ENCODE results near the gene ARPC4. TPM values are rescaled to one million over a fixed set of nuclear protein-coding genes. Genes with fewer than 3 reads are reported as not detected.

Gene ARPC4
- total and polyA plus RNA-seq, 2 experiments from 2014 or later: 149 to 182 TPM

- 96% methylated on average over 14 of the region's 17 CpGs for WGBS (ENCODE audit: low lambda C conversion rate, missing lambda C conversion rate)
- Histone ChIP-seq H4K20me1 (ENCODE audit: insufficient read depth, poor library complexity, severe bottlenecking) (no peaks in the 10 kb centered on the region), H3K27ac (no peak overlapping the region), H3K4me2 (no peak overlapping the region), H3K9me3 (ENCODE audit: low read depth) (no peaks in the 10 kb centered on the region), H2AFZ (no peak overlapping the region), H3K36me3 (replicated peaks; ENCODE audit: insufficient read depth, low read depth) (no peaks in the 10 kb centered on the region), H3K9me2 (replicated peaks; ENCODE audit: insufficient read depth) (no peaks in the 10 kb centered on the region), H3K4me3 (no peak overlapping the region), H3K27me3 (no peaks in the 10 kb centered on the region), H3K4me1 (ENCODE audit: insufficient read depth) (no peaks in the 10 kb centered on the region), H3K79me2 (no peaks in the 10 kb centered on the region)
- TF ChIP-seq EZH2phosphoT487 (IDR thresholded peaks at IDR 0.05; ENCODE audit: low read depth, severe bottlenecking, unreplicated experiment): no peak
- TF ChIP-seq EZH2 (IDR thresholded peaks at IDR 0.05; ENCODE audit: borderline replicate concordance): no peak
- TF ChIP-seq CTCF (IDR thresholded peaks at IDR 0.05; ENCODE audit: poor library complexity): no peak
- DNase-seq (ENCODE audit: low spot score): no peak
Measured at GRCh38 chr3:9828801-9829755, 36.2 kb downstream of the ARPC4 start.

- 98% methylated on average over 3 of the region's 3 CpGs for WGBS (ENCODE audit: low lambda C conversion rate, missing lambda C conversion rate)
- H3K27ac ChIP-seq: no peak overlapping the region
- no peaks in the 10 kb centered on the region for H3K27me3 ChIP-seq
- DNase-seq (ENCODE audit: low spot score): no peak
- no peaks in the 10 kb centered on the region for H3K4me1 ChIP-seq (ENCODE audit: insufficient read depth)
- no peaks in the 10 kb centered on the region for H3K36me3 ChIP-seq (replicated peaks; ENCODE audit: insufficient read depth, low read depth)
- no peaks in the 10 kb centered on the region for H4K20me1 ChIP-seq (ENCODE audit: insufficient read depth, poor library complexity, severe bottlenecking)
- no peak overlapping the region for H3K4me3 ChIP-seq
- no peaks in the 10 kb centered on the region for H3K9me2 ChIP-seq (replicated peaks; ENCODE audit: insufficient read depth)
- H3K9me3 ChIP-seq (ENCODE audit: low read depth): no peaks in the 10 kb centered on the region
- H3K79me2 ChIP-seq: no peaks in the 10 kb centered on the region
- no peak overlapping the region for H2AFZ ChIP-seq
- TF ChIP-seq EZH2 (IDR thresholded peaks at IDR 0.05; ENCODE audit: borderline replicate concordance): no peak
- no peak for TF ChIP-seq CTCF (IDR thresholded peaks at IDR 0.05; ENCODE audit: poor library complexity)
- no peak for TF ChIP-seq EZH2phosphoT487 (IDR thresholded peaks at IDR 0.05; ENCODE audit: low read depth, severe bottlenecking, unreplicated experiment)
- H3K4me2 ChIP-seq: no peak overlapping the region
Measured at GRCh38 chr3:9831253-9831652, 38.4 kb downstream of the ARPC4 start.

- Histone ChIP-seq H2AFZ (no peak overlapping the region), H3K4me2 (no peak overlapping the region), H4K20me1 (ENCODE audit: insufficient read depth, poor library complexity, severe bottlenecking) (no peaks in the 10 kb centered on the region), H3K79me2 (no peaks in the 10 kb centered on the region), H3K4me3 (no peak overlapping the region), H3K9me2 (replicated peaks; ENCODE audit: insufficient read depth) (no peaks in the 10 kb centered on the region), H3K27me3 (no peaks in the 10 kb centered on the region), H3K36me3 (replicated peaks; ENCODE audit: insufficient read depth, low read depth) (no peaks in the 10 kb centered on the region), H3K27ac (no peak overlapping the region), H3K9me3 (ENCODE audit: low read depth) (no peaks in the 10 kb centered on the region), H3K4me1 (ENCODE audit: insufficient read depth) (no peaks in the 10 kb centered on the region)
- WGBS (ENCODE audit: low lambda C conversion rate, missing lambda C conversion rate): 95% methylated on average over 9 of the region's 9 CpGs
- DNase-seq (ENCODE audit: low spot score): no peak
- TF ChIP-seq CTCF (IDR thresholded peaks at IDR 0.05; ENCODE audit: poor library complexity): no peak
- no peak for TF ChIP-seq EZH2phosphoT487 (IDR thresholded peaks at IDR 0.05; ENCODE audit: low read depth, severe bottlenecking, unreplicated experiment)
- no peak for TF ChIP-seq EZH2 (IDR thresholded peaks at IDR 0.05; ENCODE audit: borderline replicate concordance)
Measured at GRCh38 chr3:9833078-9833477, 40.2 kb downstream of the ARPC4 start.
